ENCODE results near the gene GJA10. TPM values are rescaled to one million over a fixed set of nuclear protein-coding genes. Genes with fewer than 3 reads are reported as not detected.

The GJA10 gene

GRCh38 chr6:89944826-89945407 lies 50.6 kb downstream of the GJA10 start:
- Histone ChIP-seq H2BK15ac (ENCODE audit: low read depth, poor library complexity, severe bottlenecking) (no peak overlapping the region), H3K4ac (ENCODE audit: low read depth in 1 of 2, low read length in 2 of 2) (no peak overlapping the region), H4K8ac (ENCODE audit: low read length) (no peak overlapping the region), H3K79me1 (replicated peaks; ENCODE audit: low read length, poor library complexity, severe bottlenecking) (no peaks in the 10 kb centered on the region), H3K36me3 (ENCODE audit: control insufficient read depth in 1 of 2, insufficient read depth in 2 of 2, low read depth in 1 of 2, low read length in 2 of 2) (no peaks in the 10 kb centered on the region), H4K91ac (ENCODE audit: low read length) (no peak overlapping the region), H3K4me2 (ENCODE audit: low read length, poor library complexity, severe bottlenecking) (no peak overlapping the region), H3K9me3 (ENCODE audit: control insufficient read depth, low read length) (no peaks in the 10 kb centered on the region), H2BK120ac (ENCODE audit: low read depth, low read length) (no peak overlapping the region), H3K4me1 (ENCODE audit: control insufficient read depth, insufficient read depth, low read depth, low read length) (no peaks in the 10 kb centered on the region), H2BK5ac (ENCODE audit: low read depth, low read length, poor library complexity, severe bottlenecking) (no peak overlapping the region), H3K27ac (ENCODE audit: low read length, poor library complexity, severe bottlenecking) (no peak overlapping the region), H2AK5ac (ENCODE audit: low read length, severe bottlenecking) (no peak overlapping the region), H3K14ac (ENCODE audit: low read length in 2 of 2) (no peak overlapping the region), H3K4me3 (ENCODE audit: insufficient read depth in 1 of 2, low read depth in 1 of 2, low read length in 2 of 2) (no peak overlapping the region), H3K27me3 (ENCODE audit: control insufficient read depth in 1 of 2, insufficient read depth in 1 of 2, low read length in 2 of 2) (peaks cover 4 to 7% of the 10 kb centered on the region in 2 experiments), H2AFZ (ENCODE audit: low read depth, low read length) (no peak overlapping the region), H2BK12ac (ENCODE audit: low read length in 2 of 2) (no peak overlapping the region), H3K18ac (ENCODE audit: low read depth in 1 of 2, low read length in 2 of 2) (no peak overlapping the region), H3K9ac (ENCODE audit: low read length) (no peak overlapping the region), H3K23ac (ENCODE audit: low read length in 2 of 2) (no peak overlapping the region)
- DNase-seq = peak; percentile 19
- 88% methylated on average over 1 of the region's 1 CpG for WGBS

Small RNA genes within 50 kb of the gene (small RNA-seq; reads per million reads assigned to genes)
- gene RF00019 (ENCODE audit: low read depth) = not detected

All from mesenchymal stem cell (in vitro differentiated cells and primary cell).